SK-N-SH treated with all-trans-retinoic acid at 6 μM for 48 hours (cell line): ENCODE data around the gene MSN.

Experiments used
- CREB5 ChIP-seq: fragments of 250-450 bp; sonication (Bioruptor Pico); IDR thresholded peaks from 2 replicates; pipeline ENCODE4 v1.5.1; 2020; ENCODE audit warnings: low read depth, mild to moderate bottlenecking, moderate library complexity
- CSDC2 ChIP-seq: fragments of 250-450 bp; sonication (Bioruptor Pico); IDR thresholded peaks from 2 replicates; pipeline ENCODE4 v1.5.0; 2020; ENCODE audit warnings: mild to moderate bottlenecking, moderate library complexity
- GLIS3 ChIP-seq: fragments of 250-450 bp; sonication (Bioruptor Pico); IDR thresholded peaks from 2 replicates; pipeline ENCODE4 v1.5.0; 2020; ENCODE audit warnings: mild to moderate bottlenecking, moderate library complexity
- ISL1 ChIP-seq: fragments of 250-450 bp; sonication (Bioruptor Pico); IDR thresholded peaks from 2 replicates; pipeline ENCODE4 v2.1.2; 2022; ENCODE audit warnings: mild to moderate bottlenecking, moderate library complexity
- OSR1 ChIP-seq: fragments of 250-450 bp; sonication (Bioruptor Pico); IDR thresholded peaks from 2 replicates; pipeline ENCODE4 v1.8.0; 2022; ENCODE audit warnings: moderate library complexity, mild to moderate bottlenecking, inconsistent platforms
- POU6F1 ChIP-seq: fragments of 250-450 bp; sonication (Bioruptor Pico); IDR thresholded peaks from 2 replicates; pipeline ENCODE4 v1.8.0; 2021; ENCODE audit warnings: low read depth, mild to moderate bottlenecking, moderate library complexity, borderline replicate concordance
- ZNF70 ChIP-seq: fragments of 450-650 bp; formaldehyde crosslinking; IDR thresholded peaks from 2 replicates; pipeline ENCODE4 v1.5.0; 2020; ENCODE audit warnings: mild to moderate bottlenecking, moderate library complexity

GRCh38 chrX:65706041-65706828 lies 38.8 kb downstream of the MSN start:
- TF ChIP-seq GLIS3 (CRISPR knock-in tag), result no peak
- TF ChIP-seq ISL1, result no peak
- TF ChIP-seq ZNF70, result no peak
- no peak for TF ChIP-seq POU6F1 (CRISPR knock-in tag)
- no peak for TF ChIP-seq OSR1 (CRISPR knock-in tag)
- no peak for TF ChIP-seq CSDC2 (CRISPR knock-in tag)
- TF ChIP-seq CREB5 (CRISPR knock-in tag), result no peak
